Transverse colon (tissue), 4 donors: ENCODE results near the gene TFDP2.

Source experiments
- CTCF ChIP-seq, 5 experiments: fragments of 200-600 bp in 3 of 5; fragments of 450-650 bp in 2 of 5; sonication (generic) in 3 of 5; IDR thresholded peaks; 1 replicate in 2 of 5; 2 replicates in 3 of 5; pipeline ENCODE4 v1.5.1; 2016 to 2017; ENCODE audit warnings: antibody characterized with exemption in 5 of 5, inconsistent platforms in 3 of 5, mild to moderate bottlenecking in 2 of 5, moderate library complexity in 1 of 5
- POLR2AphosphoS5 ChIP-seq, 3 donors: sonication (generic); formaldehyde crosslinking; IDR thresholded peaks; one replicate each; pipeline ENCODE4 v1.6.1; 2016; ENCODE audit warnings: antibody characterized with exemption in 3 of 3

- TF ChIP-seq POLR2AphosphoS5 (IDR thresholded peaks at IDR 0.05) (no peak), CTCF (IDR thresholded peaks at IDR 0.05) (no peak)
Observed at GRCh38 chr3:141960731-141961130, 188.6 kb downstream of the TFDP2 start.
